ENCODE data around the gene MYO3A.

GRCh38 chr10:26031300-26031699, 97.3 kb downstream of the MYO3A start:
- TF ChIP-seq SIN3A (IDR thresholded peaks at IDR 0.05; ENCODE audit: borderline replicate concordance, insufficient read depth, low read depth, low read length) (no peak), CTCF (IDR thresholded peaks at IDR 0.05) (no peak), TCF7L2 (IDR thresholded peaks at IDR 0.05; ENCODE audit: low read depth, low read length) (no peak)
